Measurements from ENCODE around the gene CPT1C. TPM values are rescaled to one million over a fixed set of nuclear protein-coding genes. Genes with fewer than 3 reads are reported as not detected.

CPT1C gene
- polyA plus RNA-seq, 3 donors from 2014 or later: not detected

GRCh38 chr19:49691243-49692146 is 579 bp downstream of the CPT1C start:
- peaks cover 0 to 7% (median 3%) of the 10 kb centered on the region in 3 donors for H3K36me3 Mint-ChIP-seq
- H3K4me1 Mint-ChIP-seq: peaks cover 17 to 22% of the 10 kb centered on the region in 2 donors
- no peak overlapping the region for H3K27ac Mint-ChIP-seq
- H3K9me3 Mint-ChIP-seq: no peaks in the 10 kb centered on the region
- DNase-seq: no peak
- H3K4me3 Mint-ChIP-seq: peak overlapping the region; percentile 80 to 88 (median 87)
- peaks cover 9 to 17% (median 12%) of the 10 kb centered on the region in 3 donors for H3K27me3 Mint-ChIP-seq (ENCODE audit: low read depth in 3 of 3)

- peak overlapping the region in 3 of 5 donors; percentile 14 to 27 (median 21) for H3K4me3 Mint-ChIP-seq
- no peak overlapping the region for H3K27ac Mint-ChIP-seq
- H3K27me3 Mint-ChIP-seq (ENCODE audit: low read depth in 3 of 3): peaks cover 9 to 17% (median 12%) of the 10 kb centered on the region in 3 donors
- H3K9me3 Mint-ChIP-seq: no peaks in the 10 kb centered on the region
- peaks cover 0 to 7% (median 3%) of the 10 kb centered on the region in 3 donors for H3K36me3 Mint-ChIP-seq
- DNase-seq: no peak
- peaks cover 17 to 22% of the 10 kb centered on the region in 2 donors for H3K4me1 Mint-ChIP-seq
Measured at GRCh38 chr19:49692147-49692506, 1.2 kb downstream of the CPT1C start.

DNA sequence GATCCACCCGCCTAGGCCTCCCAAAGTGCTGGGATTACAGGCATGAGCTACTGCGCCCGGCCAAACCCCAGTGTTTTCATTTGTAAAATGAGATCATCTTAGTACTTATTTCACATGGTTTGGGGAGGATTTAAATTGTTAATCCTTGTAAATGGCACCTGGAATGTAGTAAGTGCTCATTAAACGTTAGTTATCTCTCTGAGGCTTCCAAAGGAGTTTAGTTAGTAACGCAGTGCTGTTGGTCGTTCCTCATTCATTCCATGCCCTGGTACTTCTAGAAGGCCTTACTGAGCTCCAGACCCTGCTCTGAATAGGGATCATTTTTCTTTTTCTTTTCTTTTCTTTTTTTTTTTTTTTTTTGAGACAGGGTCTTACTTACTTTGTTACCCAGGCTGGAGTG is 5.2 kb downstream of the CPT1C start:
- DNase-seq: no peak
- Mint-ChIP-seq H3K27me3 (ENCODE audit: low read depth in 3 of 3) (peaks cover 2 to 9% (median 6%) of the 10 kb centered on the region in 3 donors), H3K4me1 (peaks cover 5 to 6% of the 10 kb centered on the region in 2 donors), H3K4me3 (no peak overlapping the region), H3K27ac (no peak overlapping the region), H3K36me3 (no peaks in the 10 kb centered on the region), H3K9me3 (no peaks in the 10 kb centered on the region)

DNA sequence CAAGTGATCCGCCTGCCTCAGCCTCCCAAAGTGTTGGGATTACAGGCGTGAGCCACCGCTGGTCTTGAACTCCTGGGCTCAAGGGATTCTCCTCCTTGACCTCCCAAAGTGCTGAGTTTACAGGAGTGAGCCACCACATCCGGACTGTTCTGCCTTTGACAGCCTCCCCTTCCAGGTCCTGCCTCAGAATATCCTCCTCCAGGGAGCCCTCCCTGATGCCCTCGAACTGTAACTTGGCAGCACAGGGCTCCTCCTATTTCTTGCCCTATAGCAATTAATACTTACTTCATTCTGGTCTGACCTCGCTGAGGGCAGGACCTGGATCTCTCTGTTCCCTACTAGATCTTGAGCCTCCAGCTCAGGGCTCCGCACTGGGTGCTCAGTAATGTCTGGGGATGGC is 5.9 kb downstream of the CPT1C start:
- Mint-ChIP-seq H3K36me3 (no peaks in the 10 kb centered on the region), H3K4me1 (no peaks in the 10 kb centered on the region), H3K4me3 (no peak overlapping the region), H3K27ac (no peak overlapping the region), H3K27me3 (ENCODE audit: low read depth in 3 of 3) (peaks cover 4 to 9% (median 6%) of the 10 kb centered on the region in 3 donors), H3K9me3 (no peaks in the 10 kb centered on the region)
- no peak for DNase-seq

- no peaks in the 10 kb centered on the region for H3K9me3 Mint-ChIP-seq
- H3K4me3 Mint-ChIP-seq: no peak overlapping the region
- H3K4me1 Mint-ChIP-seq: no peaks in the 10 kb centered on the region
- no peaks in the 10 kb centered on the region for H3K36me3 Mint-ChIP-seq
- DNase-seq: no peak
- no peak overlapping the region for H3K27ac Mint-ChIP-seq
- H3K27me3 Mint-ChIP-seq (ENCODE audit: low read depth in 3 of 3): peaks cover 3 to 4% (median 3%) of the 10 kb centered on the region in 3 donors
Measured at GRCh38 chr19:49699364-49699763, 8.4 kb downstream of the CPT1C start.

DNA sequence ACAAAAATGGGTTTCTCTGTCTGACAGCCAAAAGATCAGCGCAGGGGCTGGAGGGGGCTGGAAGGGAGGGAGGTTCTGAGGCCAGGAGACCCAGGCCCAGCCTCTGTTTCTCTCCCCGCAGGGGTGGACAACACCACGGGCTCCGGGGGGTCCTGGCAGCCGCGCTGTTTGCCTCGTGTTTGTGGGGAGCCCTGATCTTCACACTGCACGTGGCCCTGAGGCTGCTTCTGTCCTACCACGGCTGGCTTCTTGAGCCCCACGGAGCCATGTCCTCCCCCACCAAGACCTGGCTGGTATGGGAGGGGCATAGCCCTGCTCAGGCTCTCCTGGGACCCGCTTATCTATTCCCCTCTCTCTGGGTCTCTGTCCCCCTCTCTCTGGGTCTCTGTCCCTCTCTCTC is 9.6 kb downstream of the CPT1C start:
- H3K9me3 Mint-ChIP-seq: no peaks in the 10 kb centered on the region
- H3K27ac Mint-ChIP-seq: no peak overlapping the region
- H3K4me1 Mint-ChIP-seq: no peaks in the 10 kb centered on the region
- no peak overlapping the region for H3K4me3 Mint-ChIP-seq
- no peak for DNase-seq
- H3K27me3 Mint-ChIP-seq (ENCODE audit: low read depth in 3 of 3): peaks cover 0 to 3% (median 2%) of the 10 kb centered on the region in 3 donors
- H3K36me3 Mint-ChIP-seq: no peaks in the 10 kb centered on the region

GRCh38 chr19:49701271-49701786 is 10.4 kb downstream of the CPT1C start:
- Mint-ChIP-seq H3K36me3 (no peaks in the 10 kb centered on the region), H3K27ac (no peak overlapping the region), H3K27me3 (ENCODE audit: low read depth in 3 of 3) (peaks cover 0 to 3% (median 2%) of the 10 kb centered on the region in 3 donors), H3K4me3 (no peak overlapping the region), H3K4me1 (no peaks in the 10 kb centered on the region), H3K9me3 (no peaks in the 10 kb centered on the region)
- DNase-seq: no peak

- Mint-ChIP-seq H3K4me3 (no peak overlapping the region), H3K27ac (no peak overlapping the region), H3K27me3 (ENCODE audit: low read depth in 3 of 3) (peaks cover 0 to 7% (median 2%) of the 10 kb centered on the region in 3 donors), H3K4me1 (no peaks in the 10 kb centered on the region), H3K9me3 (no peaks in the 10 kb centered on the region), H3K36me3 (no peaks in the 10 kb centered on the region)
- no peak for DNase-seq
Measured at GRCh38 chr19:49704888-49705642, 14.1 kb downstream of the CPT1C start.

DNA sequence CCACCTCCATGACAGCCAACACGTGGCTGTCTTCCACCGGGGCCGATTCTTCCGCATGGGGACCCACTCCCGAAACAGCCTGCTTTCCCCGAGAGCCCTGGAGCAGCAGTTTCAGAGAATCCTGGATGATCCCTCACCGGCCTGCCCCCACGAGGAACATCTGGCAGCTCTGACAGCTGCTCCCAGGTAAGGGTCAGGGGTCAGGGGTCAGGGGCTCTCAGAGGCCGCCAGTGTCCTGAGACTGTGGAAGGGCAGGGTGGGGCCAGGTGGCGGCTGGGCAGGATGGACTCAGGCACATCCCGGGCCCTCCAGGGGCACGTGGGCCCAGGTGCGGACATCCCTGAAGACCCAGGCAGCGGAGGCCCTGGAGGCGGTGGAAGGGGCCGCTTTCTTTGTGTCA is 15.0 kb downstream of the CPT1C start:
- DNase-seq: no peak
- no peaks in the 10 kb centered on the region for H3K36me3 Mint-ChIP-seq
- peaks cover 0 to 7% (median 2%) of the 10 kb centered on the region in 3 donors for H3K27me3 Mint-ChIP-seq (ENCODE audit: low read depth in 3 of 3)
- H3K4me3 Mint-ChIP-seq: no peak overlapping the region
- H3K9me3 Mint-ChIP-seq: no peaks in the 10 kb centered on the region
- H3K4me1 Mint-ChIP-seq: no peaks in the 10 kb centered on the region
- no peak overlapping the region for H3K27ac Mint-ChIP-seq

DNA sequence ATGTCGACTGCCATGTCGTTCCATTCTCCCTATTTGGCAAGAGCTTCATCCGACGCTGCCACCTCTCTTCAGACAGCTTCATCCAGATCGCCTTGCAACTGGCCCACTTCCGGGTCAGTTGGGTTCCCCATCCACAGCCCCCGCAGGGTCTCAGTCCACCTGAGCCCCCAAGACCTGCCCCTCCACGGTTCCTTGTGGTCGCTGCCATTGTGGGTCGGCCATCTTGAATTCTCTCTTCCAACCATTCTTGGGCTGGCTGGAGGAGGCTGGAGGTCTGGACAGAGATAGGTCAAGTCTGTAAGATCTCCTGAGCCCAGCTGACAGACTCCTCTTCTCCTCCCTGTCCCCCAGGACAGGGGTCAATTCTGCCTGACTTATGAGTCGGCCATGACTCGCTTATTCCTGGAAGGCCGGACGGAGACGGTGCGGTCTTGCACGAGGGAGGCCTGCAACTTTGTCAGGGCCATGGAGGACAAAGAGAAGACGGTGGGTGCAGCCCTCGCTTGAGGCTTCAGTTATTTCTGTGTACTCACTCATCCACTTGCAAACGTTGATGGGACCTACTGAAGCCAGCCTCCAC is 19.5 kb downstream of the CPT1C start:
- H3K27ac Mint-ChIP-seq: no peak overlapping the region
- H3K9me3 Mint-ChIP-seq: no peaks in the 10 kb centered on the region
- DNase-seq: no peak
- H3K4me1 Mint-ChIP-seq: no peaks in the 10 kb centered on the region
- no peak overlapping the region for H3K4me3 Mint-ChIP-seq
- peaks cover 0 to 4% (median 0%) of the 10 kb centered on the region in 3 donors for H3K36me3 Mint-ChIP-seq
- H3K27me3 Mint-ChIP-seq (ENCODE audit: low read depth in 3 of 3): peaks cover 2 to 4% (median 2%) of the 10 kb centered on the region in 3 donors

- Mint-ChIP-seq H3K36me3 (peaks cover 0 to 5% (median 0%) of the 10 kb centered on the region in 3 donors), H3K4me3 (no peak overlapping the region), H3K27me3 (ENCODE audit: low read depth in 3 of 3) (peaks cover 4 to 7% (median 5%) of the 10 kb centered on the region in 3 donors), H3K9me3 (no peaks in the 10 kb centered on the region), H3K4me1 (peaks cover 4 to 8% of the 10 kb centered on the region in 2 donors), H3K27ac (no peak overlapping the region)
- no peak for DNase-seq
Measured at GRCh38 chr19:49712397-49712859, 21.5 kb downstream of the CPT1C start.

DNA sequence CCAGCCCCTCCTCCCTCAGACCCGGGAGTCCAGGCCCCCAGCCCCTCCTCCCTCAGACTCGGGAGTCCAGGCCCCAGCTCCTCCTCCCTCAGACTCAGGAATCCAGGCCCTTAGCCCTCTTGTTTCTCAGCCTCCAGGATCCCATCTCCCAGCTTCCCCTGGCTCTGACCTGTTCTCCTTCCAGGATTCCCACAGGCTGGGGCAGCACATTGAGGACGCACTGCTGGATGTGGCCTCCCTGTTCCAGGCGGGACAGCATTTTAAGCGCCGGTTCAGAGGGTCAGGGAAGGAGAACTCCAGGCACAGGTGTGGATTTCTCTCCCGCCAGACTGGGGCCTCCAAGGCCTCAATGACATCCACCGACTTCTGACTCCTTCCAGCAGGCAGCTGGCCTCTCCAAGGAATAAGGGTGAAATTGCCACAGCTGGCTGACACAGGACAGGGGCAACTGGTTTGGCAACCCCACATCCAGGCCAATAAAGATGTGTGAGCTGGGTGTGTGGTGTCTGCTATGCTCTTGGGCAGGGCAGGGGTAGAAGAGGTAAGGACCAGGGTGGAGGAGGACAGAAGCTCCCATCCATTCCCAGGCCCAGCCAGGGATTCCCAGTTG is 22.4 kb downstream of the CPT1C start:
- Mint-ChIP-seq H3K27ac (no peak overlapping the region), H3K27me3 (ENCODE audit: low read depth in 3 of 3) (peaks cover 6 to 10% (median 6%) of the 10 kb centered on the region in 3 donors), H3K9me3 (no peaks in the 10 kb centered on the region), H3K4me3 (no peak overlapping the region), H3K4me1 (peaks cover 8 to 13% of the 10 kb centered on the region in 2 donors), H3K36me3 (peaks cover 0 to 9% (median 0%) of the 10 kb centered on the region in 3 donors)
- no peak for DNase-seq

DNA sequence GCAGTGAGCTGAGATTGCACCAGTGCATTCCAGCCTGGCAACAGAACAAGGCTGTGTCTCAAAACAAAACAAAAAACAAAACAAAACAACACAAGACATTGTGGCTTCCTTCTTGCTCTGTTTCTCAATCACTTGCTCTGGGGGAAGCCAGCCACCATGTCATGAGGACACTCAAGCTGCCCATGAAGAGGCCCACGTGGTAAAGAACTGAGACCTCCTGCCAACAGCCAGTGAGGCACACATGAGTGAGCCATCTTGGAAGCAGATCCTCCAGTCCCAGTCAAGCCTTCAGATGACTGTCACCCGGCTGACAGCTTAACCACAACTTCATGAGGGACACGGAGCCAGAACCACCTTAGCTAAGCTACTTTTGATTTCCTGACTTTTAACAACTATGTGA is 25.2 kb downstream of the CPT1C start:
- Mint-ChIP-seq H3K27me3 (ENCODE audit: low read depth in 3 of 3) (peaks cover 3 to 9% (median 6%) of the 10 kb centered on the region in 3 donors), H3K27ac (peak overlapping the region in 1 of 6 donors; percentile 53), H3K9me3 (no peaks in the 10 kb centered on the region), H3K36me3 (peaks cover 0 to 9% (median 0%) of the 10 kb centered on the region in 3 donors), H3K4me1 (peaks cover 13 to 18% of the 10 kb centered on the region in 2 donors), H3K4me3 (peak overlapping the region in 1 of 5 donors; percentile 7)
- no peak for DNase-seq
